Measurements from ENCODE around the gene KCNA3. TPM values are rescaled to one million over a fixed set of nuclear protein-coding genes. Genes with fewer than 3 reads are reported as not detected.

The KCNA3 gene
- total RNA-seq, 2 donors from 2014 or later = 0.20 to 0.27 TPM

- DNase-seq = no peak
- Mint-ChIP-seq H3K27ac (no peak overlapping the region), H3K4me3 (no peak overlapping the region), H3K9me3 (no peaks in the 10 kb centered on the region), H3K36me3 (ENCODE audit: low read depth) (no peaks in the 10 kb centered on the region), H3K27me3 (ENCODE audit: insufficient read depth) (peaks cover 42% of the 10 kb centered on the region), H3K4me1 (no peaks in the 10 kb centered on the region)
- no peak overlapping the region for H3K27ac ChIP-seq (ENCODE audit: low read depth, low read length)
- TF ChIP-seq CTCF (conservative IDR thresholded peaks at IDR 0.05) = no peak
- H3K4me1 ChIP-seq (ENCODE audit: control insufficient read depth, insufficient read depth, low read length) = no peaks in the 10 kb centered on the region
- no peaks in the 10 kb centered on the region for H3K36me3 ChIP-seq (ENCODE audit: control insufficient read depth, insufficient read depth, low read length)
- peaks cover 47% of the 10 kb centered on the region for H3K27me3 ChIP-seq (ENCODE audit: control insufficient read depth, insufficient read depth, low read length, poor library complexity, severe bottlenecking)
- H3K9ac ChIP-seq (ENCODE audit: extremely low read depth, low read length, poor library complexity, severe bottlenecking) = no peak overlapping the region
- no peak overlapping the region for H3K4me3 ChIP-seq (ENCODE audit: low read length)
- 83 to 89% methylated on average over 1 of the region's 1 CpG for WGBS, 2 experiments (ENCODE audit: insufficient coverage in 1 of 2, insufficient read length in 1 of 2)
- H3K9me3 ChIP-seq (ENCODE audit: control insufficient read depth, low read length) = no peaks in the 10 kb centered on the region
Measured at GRCh38 chr1:110682898-110683297, 8.2 kb upstream of the KCNA3 start.

- no peak for DNase-seq
- Mint-ChIP-seq H3K4me3 (no peak overlapping the region), H3K27me3 (ENCODE audit: insufficient read depth) (peaks cover 62% of the 10 kb centered on the region), H3K9me3 (no peaks in the 10 kb centered on the region), H3K4me1 (no peaks in the 10 kb centered on the region), H3K36me3 (ENCODE audit: low read depth) (no peaks in the 10 kb centered on the region), H3K27ac (no peak overlapping the region)
- Histone ChIP-seq H3K27me3 (ENCODE audit: control insufficient read depth, insufficient read depth, low read length, poor library complexity, severe bottlenecking) (peaks cover 64% of the 10 kb centered on the region), H3K36me3 (ENCODE audit: control insufficient read depth, insufficient read depth, low read length) (no peaks in the 10 kb centered on the region), H3K4me3 (ENCODE audit: low read length) (no peak overlapping the region), H3K9ac (ENCODE audit: extremely low read depth, low read length, poor library complexity, severe bottlenecking) (no peak overlapping the region), H3K27ac (ENCODE audit: low read depth, low read length) (no peak overlapping the region), H3K4me1 (ENCODE audit: control insufficient read depth, insufficient read depth, low read length) (no peaks in the 10 kb centered on the region), H3K9me3 (ENCODE audit: control insufficient read depth, low read length) (no peaks in the 10 kb centered on the region)
- WGBS, 2 experiments (ENCODE audit: insufficient coverage in 1 of 2, insufficient read length in 1 of 2) = 78% methylated on average over 2 of the region's 3 CpGs; no CpG with 5 or more reads in 1 of the 2 experiments
- TF ChIP-seq CTCF (conservative IDR thresholded peaks at IDR 0.05) = no peak
Measured at GRCh38 chr1:110680036-110680735, 5.4 kb upstream of the KCNA3 start.

GRCh38 chr1:110677526-110677925 lies 2.8 kb upstream of the KCNA3 start:
- no peak overlapping the region for H3K27ac Mint-ChIP-seq
- no peak for DNase-seq
- H3K4me3 Mint-ChIP-seq = no peak overlapping the region
- H3K4me1 ChIP-seq (ENCODE audit: control insufficient read depth, insufficient read depth, low read length) = no peaks in the 10 kb centered on the region
- peaks cover 71% of the 10 kb centered on the region for H3K27me3 ChIP-seq (ENCODE audit: control insufficient read depth, insufficient read depth, low read length, poor library complexity, severe bottlenecking)
- H3K4me1 Mint-ChIP-seq = no peaks in the 10 kb centered on the region
- H3K9ac ChIP-seq (ENCODE audit: extremely low read depth, low read length, poor library complexity, severe bottlenecking) = no peak overlapping the region
- H3K9me3 Mint-ChIP-seq = peaks cover 7% of the 10 kb centered on the region
- no peaks in the 10 kb centered on the region for H3K36me3 Mint-ChIP-seq (ENCODE audit: low read depth)
- no peaks in the 10 kb centered on the region for H3K36me3 ChIP-seq (ENCODE audit: control insufficient read depth, insufficient read depth, low read length)
- 80% methylated on average over 3 of the region's 3 CpGs; no CpG with 5 or more reads in 1 of the 2 experiments for WGBS, 2 experiments (ENCODE audit: insufficient coverage in 1 of 2, insufficient read length in 1 of 2)
- H3K27ac ChIP-seq (ENCODE audit: low read depth, low read length) = no peak overlapping the region
- TF ChIP-seq CTCF (conservative IDR thresholded peaks at IDR 0.05) = no peak
- no peak overlapping the region for H3K4me3 ChIP-seq (ENCODE audit: low read length)
- peaks cover 78% of the 10 kb centered on the region for H3K27me3 Mint-ChIP-seq (ENCODE audit: insufficient read depth)
- H3K9me3 ChIP-seq (ENCODE audit: control insufficient read depth, low read length) = peaks cover 6% of the 10 kb centered on the region
